BLaER1 (cell line): Measurements from ENCODE around the gene TJP1.

Experiments
- H3K27ac ChIP-seq: shearing (Covaris generic); formaldehyde crosslinking; 2 replicates; pipeline ENCODE4 v1.8.1; 2022
- H3K27me3 ChIP-seq: shearing (Covaris generic); formaldehyde crosslinking; 2 replicates; pipeline ENCODE4 v1.8.1; 2022
- H3K36me3 ChIP-seq: shearing (Covaris generic); formaldehyde crosslinking; 2 replicates; pipeline ENCODE4 v1.8.1; 2022
- H3K4me1 ChIP-seq: shearing (Covaris generic); formaldehyde crosslinking; 2 replicates; pipeline ENCODE4 v1.8.1; 2022
- H3K4me2 ChIP-seq: shearing (Covaris generic); formaldehyde crosslinking; 2 replicates; pipeline ENCODE4 v1.8.1; 2022
- H3K4me3 ChIP-seq: shearing (Covaris generic); formaldehyde crosslinking; 2 replicates; pipeline ENCODE4 v1.8.1; 2022
- H3K9ac ChIP-seq: shearing (Covaris generic); formaldehyde crosslinking; 2 replicates; pipeline ENCODE4 v1.8.1; 2022
- H3K9me3 ChIP-seq: shearing (Covaris generic); formaldehyde crosslinking; 2 replicates; pipeline ENCODE4 v1.8.1; 2022
- H4K20me1 ChIP-seq: shearing (Covaris generic); formaldehyde crosslinking; 2 replicates; pipeline ENCODE4 v1.8.1; 2022
- Cebpa-rat ChIP-seq: shearing (Covaris generic); IDR thresholded peaks from 2 replicates; pipeline ENCODE4 v1.8.1; 2022

The TJP1 gene

GRCh38 chr15:29842290-29842689 is 20.0 kb upstream of the TJP1 start:
- Histone ChIP-seq H3K9ac (no peak overlapping the region), H4K20me1 (no peaks in the 10 kb centered on the region), H3K27me3 (no peaks in the 10 kb centered on the region; the same call in 1 of the 2 replicates), H3K4me1 (no peaks in the 10 kb centered on the region), H3K4me3 (no peak overlapping the region), H3K4me2 (no peak overlapping the region), H3K36me3 (no peaks in the 10 kb centered on the region), H3K9me3 (peaks cover 12% of the 10 kb centered on the region), H3K27ac (no peak overlapping the region)
- no peak for TF ChIP-seq Cebpa-rat

- Histone ChIP-seq H3K27me3 (no peaks in the 10 kb centered on the region; the same call in 1 of the 2 replicates), H3K36me3 (no peaks in the 10 kb centered on the region), H3K9me3 (no peaks in the 10 kb centered on the region), H3K4me3 (no peak overlapping the region), H3K27ac (no peak overlapping the region), H3K4me1 (no peaks in the 10 kb centered on the region), H3K9ac (no peak overlapping the region), H4K20me1 (no peaks in the 10 kb centered on the region), H3K4me2 (no peak overlapping the region)
- TF ChIP-seq Cebpa-rat: no peak
These were observed 18.7 kb upstream of the TJP1 start for GRCh38 chr15:29840926-29841325.

- Histone ChIP-seq H3K36me3 (no peaks in the 10 kb centered on the region), H4K20me1 (no peaks in the 10 kb centered on the region), H3K27ac (no peak overlapping the region), H3K27me3 (peaks cover 3% of the 10 kb centered on the region), H3K9ac (no peak overlapping the region), H3K4me2 (no peak overlapping the region), H3K9me3 (no peaks in the 10 kb centered on the region), H3K4me3 (no peak overlapping the region), H3K4me1 (no peaks in the 10 kb centered on the region)
- TF ChIP-seq Cebpa-rat: no peak
These were observed 17.8 kb upstream of the TJP1 start for GRCh38 chr15:29840054-29840453.

GRCh38 chr15:29838352-29839010 is 16.2 kb upstream of the TJP1 start:
- peaks cover 3% of the 10 kb centered on the region for H3K27me3 ChIP-seq
- no peak overlapping the region for H3K4me2 ChIP-seq
- no peaks in the 10 kb centered on the region for H3K4me1 ChIP-seq
- no peaks in the 10 kb centered on the region for H3K36me3 ChIP-seq
- no peak overlapping the region for H3K27ac ChIP-seq
- H3K9me3 ChIP-seq: no peaks in the 10 kb centered on the region
- no peak overlapping the region for H3K9ac ChIP-seq
- no peak for TF ChIP-seq Cebpa-rat
- no peak overlapping the region for H3K4me3 ChIP-seq
- H4K20me1 ChIP-seq: no peaks in the 10 kb centered on the region

- Histone ChIP-seq H4K20me1 (no peaks in the 10 kb centered on the region; the same call in 1 of the 2 replicates), H3K27ac (no peak overlapping the region), H3K4me2 (no peak overlapping the region), H3K9ac (no peak overlapping the region), H3K4me3 (no peak overlapping the region), H3K36me3 (no peaks in the 10 kb centered on the region), H3K9me3 (peaks cover 4% of the 10 kb centered on the region; the same call in 1 of the 2 replicates), H3K27me3 (peaks cover 24% of the 10 kb centered on the region), H3K4me1 (no peaks in the 10 kb centered on the region)
- no peak for TF ChIP-seq Cebpa-rat
These were observed 13.0 kb upstream of the TJP1 start for GRCh38 chr15:29835301-29835700.

GRCh38 chr15:29832709-29833108 is 10.4 kb upstream of the TJP1 start:
- Histone ChIP-seq H3K36me3 (no peaks in the 10 kb centered on the region), H3K27me3 (peaks cover 40% of the 10 kb centered on the region), H3K9ac (no peak overlapping the region), H3K4me2 (no peak overlapping the region), H3K4me1 (no peaks in the 10 kb centered on the region), H3K27ac (no peak overlapping the region), H3K9me3 (peaks cover 4% of the 10 kb centered on the region; the same call in 1 of the 2 replicates), H3K4me3 (no peak overlapping the region), H4K20me1 (peaks cover 12% of the 10 kb centered on the region; the same call in 1 of the 2 replicates)
- no peak for TF ChIP-seq Cebpa-rat

GRCh38 chr15:29826908-29827820 is 4.9 kb upstream of the TJP1 start:
- Histone ChIP-seq H3K9me3 (peaks cover 8% of the 10 kb centered on the region; the same call in 1 of the 2 replicates), H3K4me1 (no peaks in the 10 kb centered on the region), H3K36me3 (no peaks in the 10 kb centered on the region), H3K4me2 (no peak overlapping the region), H3K4me3 (no peak overlapping the region), H4K20me1 (peaks cover 52% of the 10 kb centered on the region), H3K27ac (no peak overlapping the region), H3K27me3 (peaks cover 74% of the 10 kb centered on the region), H3K9ac (no peak overlapping the region)
- TF ChIP-seq Cebpa-rat: no peak

GRCh38 chr15:29825227-29825626 is 3.0 kb upstream of the TJP1 start:
- peaks cover 79% of the 10 kb centered on the region for H3K27me3 ChIP-seq
- TF ChIP-seq Cebpa-rat: no peak
- peaks cover 65% of the 10 kb centered on the region for H4K20me1 ChIP-seq
- no peaks in the 10 kb centered on the region for H3K36me3 ChIP-seq
- no peak overlapping the region for H3K4me3 ChIP-seq
- H3K4me2 ChIP-seq: peak overlapping the region; percentile 37
- no peak overlapping the region for H3K9ac ChIP-seq
- H3K9me3 ChIP-seq: peaks cover 9% of the 10 kb centered on the region; the same call in 1 of the 2 replicates
- no peak overlapping the region for H3K27ac ChIP-seq
- no peaks in the 10 kb centered on the region for H3K4me1 ChIP-seq

- TF ChIP-seq Cebpa-rat: no peak
- Histone ChIP-seq H3K27ac (no peak overlapping the region), H3K36me3 (no peaks in the 10 kb centered on the region), H3K4me2 (no peak overlapping the region), H3K9me3 (peaks cover 9% of the 10 kb centered on the region; the same call in 1 of the 2 replicates), H4K20me1 (peaks cover 59% of the 10 kb centered on the region), H3K4me3 (no peak overlapping the region), H3K4me1 (no peaks in the 10 kb centered on the region), H3K27me3 (peaks cover 86% of the 10 kb centered on the region), H3K9ac (no peak overlapping the region)
These were observed 604 bp upstream of the TJP1 start for GRCh38 chr15:29822684-29823459.
